NCI-H187 treated with DMSO at 0.1 percent for 48 hours (cell line): Measurements from ENCODE around the gene DNAH12.
"Not testable (repeated sequence)": the region's sequence is repeated elsewhere in the genome, so short reads cannot be mapped to it uniquely, and the experiment has no call there.

Experiments
- DNase-seq: peaks from one replicate; lab custom pipeline; 2025; lab: John Stamatoyannopoulos, UW

Gene DNAH12

DNA sequence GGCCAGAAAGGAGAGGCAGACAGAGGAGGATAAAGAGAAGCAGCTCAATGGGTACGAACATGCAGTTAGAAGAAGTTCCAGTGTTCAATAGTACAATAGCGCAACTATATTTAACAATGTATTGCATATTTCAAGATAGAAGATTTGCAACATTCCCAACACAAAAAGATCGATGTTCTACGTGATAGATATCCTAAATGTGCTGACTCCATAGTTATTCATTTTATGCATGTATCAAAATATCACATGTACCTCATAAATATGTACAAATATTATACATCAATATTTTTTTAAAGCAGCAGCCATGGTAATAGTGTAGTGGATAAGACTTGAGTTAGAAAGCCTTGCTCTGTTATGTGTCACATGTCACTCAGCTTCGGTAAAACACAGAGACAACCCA is 141.5 kb downstream of the DNAH12 start:
- no peak for DNase-seq

DNA sequence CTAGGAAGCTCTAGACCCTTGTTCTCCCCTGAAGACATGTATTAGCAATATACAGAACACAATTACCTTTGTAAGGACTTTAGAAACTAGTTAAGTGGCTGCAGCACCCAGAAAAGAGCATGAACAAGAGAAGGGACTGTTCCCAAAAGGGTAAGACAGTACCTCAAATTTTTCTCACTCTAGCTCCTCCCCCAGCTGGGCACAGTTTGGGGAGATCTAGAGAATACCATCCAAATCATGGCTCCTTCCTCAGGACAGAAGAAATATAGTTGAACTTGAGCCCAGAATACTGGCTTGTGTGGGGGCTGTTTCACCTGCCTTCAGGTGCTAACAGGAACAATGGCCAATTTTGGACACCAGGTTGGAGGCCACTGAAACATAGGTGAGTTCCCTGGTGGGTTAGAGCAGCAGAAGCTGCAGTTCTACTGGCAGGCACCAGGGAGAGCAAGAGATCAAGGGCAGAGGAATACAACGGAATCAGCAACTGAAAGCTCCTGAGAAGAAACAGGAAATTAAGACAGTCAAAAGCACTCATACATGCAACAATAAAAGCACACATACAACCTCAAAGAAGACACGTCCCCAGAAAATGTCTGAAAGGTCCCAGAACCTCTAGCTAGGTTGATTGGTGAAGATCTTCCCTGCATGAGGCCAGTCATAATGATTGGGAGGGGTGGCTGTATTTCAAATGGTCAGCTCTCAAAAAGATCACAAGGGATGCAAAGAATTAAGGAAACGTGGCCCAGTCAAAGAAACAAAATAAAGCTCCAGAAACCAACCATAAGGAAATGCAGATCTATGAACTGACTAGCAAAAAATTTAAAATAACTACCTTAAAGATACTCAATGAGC is 146.7 kb downstream of the DNAH12 start:
- no peak for DNase-seq

DNA sequence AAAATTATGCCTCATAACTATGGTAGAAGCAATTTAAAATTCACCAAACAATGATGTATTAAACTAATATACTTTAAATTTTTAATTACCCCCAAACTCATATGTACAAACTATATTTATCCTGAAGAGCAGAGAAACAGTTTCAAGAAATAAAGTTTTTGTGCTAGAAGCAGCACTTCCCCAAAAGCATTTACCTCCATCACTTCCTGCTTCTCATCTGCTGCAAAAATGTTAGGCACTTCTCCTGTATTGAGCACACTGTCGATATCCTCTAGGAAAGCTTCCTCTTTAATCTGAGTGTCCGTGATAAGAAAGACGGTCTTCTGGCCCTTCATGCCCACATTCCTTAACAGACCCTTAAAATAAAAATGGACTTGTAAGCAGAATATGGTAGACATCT is 150.2 kb downstream of the DNAH12 start:
- DNase-seq: no peak

DNA sequence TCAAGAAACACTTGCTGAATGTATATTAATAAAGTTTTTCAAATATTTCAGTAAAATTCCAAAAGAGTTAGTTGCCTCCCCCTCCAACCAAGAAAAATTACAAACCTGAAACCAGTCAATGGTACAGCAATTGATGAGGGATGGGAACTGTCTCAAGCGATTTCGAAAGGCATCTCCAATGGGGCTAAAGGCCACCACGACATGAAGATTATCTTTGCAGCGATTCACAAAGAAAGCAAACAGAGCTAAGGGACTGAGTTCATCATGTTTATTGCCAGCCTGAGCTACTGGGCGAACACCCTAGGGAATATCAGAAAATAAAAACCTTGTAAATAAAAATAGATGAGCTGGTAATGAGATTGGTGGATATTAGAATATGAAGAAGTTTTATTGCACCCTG is 152.4 kb downstream of the DNAH12 start:
- DNase-seq: no peak

DNA sequence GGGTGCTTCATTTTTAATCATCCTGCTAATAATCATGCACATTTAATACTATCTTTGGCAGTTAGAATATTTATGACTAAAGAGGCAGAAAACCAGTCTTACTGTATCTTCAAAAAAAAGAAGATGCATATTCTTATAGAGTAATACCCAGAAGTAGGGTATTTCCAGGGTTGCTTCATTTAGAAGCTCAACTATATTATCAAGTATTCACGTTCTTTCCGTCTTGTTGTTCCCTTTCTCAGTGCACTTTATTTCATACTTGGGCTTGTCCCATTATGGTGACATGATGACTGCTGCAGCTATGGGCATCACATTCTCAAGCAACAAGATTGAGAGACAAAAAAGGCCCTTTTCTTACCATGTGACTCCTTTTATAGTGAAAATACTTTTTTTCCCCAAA is 154.9 kb downstream of the DNAH12 start:
- no peak for DNase-seq

DNA sequence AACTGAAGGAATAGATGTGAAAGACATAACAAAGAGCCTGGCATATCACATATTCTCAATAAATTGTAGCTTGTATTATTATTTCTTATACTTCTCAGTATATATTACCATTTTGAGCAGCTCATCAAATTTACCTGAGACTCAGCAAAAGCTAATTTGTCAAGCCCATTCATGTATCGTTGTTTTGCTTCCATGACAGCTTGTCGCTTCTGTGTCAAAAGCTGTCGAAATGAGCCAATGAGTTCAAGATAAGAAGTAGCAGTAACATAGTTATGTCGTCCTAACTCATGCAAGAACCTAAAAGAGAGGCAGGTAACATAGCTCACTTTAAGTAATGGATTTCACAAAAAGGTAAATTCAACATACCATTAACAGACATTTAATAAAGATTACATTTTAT is 157.8 kb downstream of the DNAH12 start:
- DNase-seq: no peak

DNA sequence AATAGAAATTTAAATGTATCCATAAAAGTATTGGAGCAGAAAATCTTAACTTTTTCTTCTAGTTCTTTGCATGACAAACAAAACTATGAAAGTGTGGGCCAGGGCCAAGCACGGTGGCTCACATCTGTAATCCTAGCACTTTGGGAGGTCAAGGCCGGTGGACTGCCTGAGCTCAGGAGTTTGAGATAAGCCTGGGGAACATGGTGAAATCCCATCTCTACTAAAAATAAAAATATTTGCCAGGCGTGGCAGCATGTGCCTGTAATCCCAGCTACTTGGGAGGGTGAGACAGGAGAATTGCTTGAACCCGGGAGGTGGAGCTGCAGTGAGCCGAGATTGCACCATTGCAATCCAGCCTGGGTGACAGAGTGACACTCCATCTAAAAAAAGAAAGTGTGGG is 158.6 kb downstream of the DNAH12 start:
- no peak for DNase-seq

DNA sequence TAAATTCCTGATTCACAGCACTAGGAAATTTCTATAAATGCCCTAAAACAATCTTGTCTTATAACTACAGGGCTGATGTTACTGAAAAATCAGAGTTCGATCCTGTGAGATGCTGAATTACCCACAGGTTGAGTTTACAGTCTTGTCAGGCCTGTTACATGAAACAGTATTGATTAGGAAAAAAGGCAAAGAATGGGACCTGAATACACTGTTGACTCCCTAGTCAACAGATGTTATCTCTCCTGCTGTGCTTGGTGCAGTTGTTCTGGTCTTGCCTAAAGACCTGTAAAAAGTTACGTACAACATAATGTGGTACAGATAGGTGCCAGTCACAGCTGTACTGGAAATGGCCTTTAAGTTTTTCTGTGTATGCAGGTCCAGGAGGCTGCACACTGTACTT is 160.3 kb downstream of the DNAH12 start:
- no peak for DNase-seq

DNA sequence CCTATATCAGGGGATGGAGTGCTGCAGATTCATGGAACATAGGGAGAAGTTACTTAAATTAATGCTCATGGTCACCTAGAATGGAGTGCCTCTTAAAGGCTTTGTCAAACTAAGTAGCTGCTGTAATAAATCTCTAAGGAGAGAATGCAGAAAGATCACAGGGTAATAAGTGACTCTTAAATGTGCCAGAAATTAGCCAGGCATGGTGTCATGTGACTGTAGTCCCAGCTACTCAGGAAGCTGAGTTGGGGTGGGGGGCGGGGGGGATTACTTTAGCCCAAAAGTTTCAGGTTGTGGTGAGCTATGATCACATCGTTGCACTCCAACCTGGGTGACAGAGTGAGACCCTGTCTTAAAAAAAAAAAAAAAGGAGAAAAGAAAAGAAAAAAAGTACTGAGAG is 160.7 kb downstream of the DNAH12 start:
- DNase-seq: no peak

DNA sequence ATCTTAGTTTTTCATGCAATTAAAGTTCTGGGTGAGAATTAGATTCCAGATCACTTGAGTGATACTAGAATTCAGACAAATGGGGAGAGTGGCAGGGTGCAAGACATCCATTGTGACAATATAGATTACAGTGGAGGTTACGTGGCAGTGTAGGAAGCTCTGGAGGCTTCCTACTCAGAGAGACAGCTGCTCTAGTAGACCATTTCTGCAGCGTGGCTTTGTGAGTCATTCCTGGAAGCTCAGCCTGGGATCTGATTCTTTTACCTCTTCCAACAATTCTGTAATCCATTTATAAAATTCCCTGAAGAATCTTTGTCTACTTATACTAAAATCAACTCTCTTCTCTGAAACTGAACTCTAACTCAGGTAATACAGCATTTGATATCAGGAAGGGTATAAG is 161.2 kb downstream of the DNAH12 start:
- DNase-seq: no peak

DNA sequence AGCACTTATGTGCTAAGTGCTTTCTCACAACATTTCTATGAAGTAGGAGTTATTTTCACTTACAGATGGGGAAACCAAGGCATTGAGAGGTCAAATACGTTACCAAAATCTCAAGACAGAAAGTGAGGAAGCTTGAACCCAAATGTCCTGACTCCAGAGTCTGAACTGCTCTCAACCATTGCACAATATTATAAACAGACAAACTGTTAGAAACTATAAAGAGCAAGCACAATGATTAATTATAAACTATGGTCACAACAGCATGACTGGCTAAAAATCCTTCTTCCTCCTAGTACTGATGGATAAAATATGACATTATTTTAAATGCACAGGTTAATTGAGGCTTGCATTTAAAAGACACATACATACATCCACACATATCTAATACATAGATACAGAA is 173.8 kb downstream of the DNAH12 start:
- no peak for DNase-seq

DNA sequence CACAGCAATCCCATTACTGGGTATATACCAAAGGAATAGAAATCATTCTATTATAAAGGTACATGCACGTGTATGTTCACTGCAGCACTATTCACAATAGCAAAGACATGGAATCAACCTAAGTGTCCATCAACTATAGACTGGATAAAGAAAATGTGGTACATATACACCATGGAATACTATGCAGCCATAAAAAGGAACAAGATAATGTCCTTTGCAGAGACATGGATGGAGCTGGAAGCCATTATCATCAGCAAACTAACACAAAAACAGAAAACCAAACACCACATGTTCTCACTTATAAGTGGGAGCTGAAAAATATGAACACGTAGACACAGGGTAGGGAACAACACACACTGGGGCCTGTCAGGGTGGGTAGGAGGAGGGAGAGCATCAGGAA is 179.1 kb downstream of the DNAH12 start:
- not testable (repeated sequence) for DNase-seq

DNA sequence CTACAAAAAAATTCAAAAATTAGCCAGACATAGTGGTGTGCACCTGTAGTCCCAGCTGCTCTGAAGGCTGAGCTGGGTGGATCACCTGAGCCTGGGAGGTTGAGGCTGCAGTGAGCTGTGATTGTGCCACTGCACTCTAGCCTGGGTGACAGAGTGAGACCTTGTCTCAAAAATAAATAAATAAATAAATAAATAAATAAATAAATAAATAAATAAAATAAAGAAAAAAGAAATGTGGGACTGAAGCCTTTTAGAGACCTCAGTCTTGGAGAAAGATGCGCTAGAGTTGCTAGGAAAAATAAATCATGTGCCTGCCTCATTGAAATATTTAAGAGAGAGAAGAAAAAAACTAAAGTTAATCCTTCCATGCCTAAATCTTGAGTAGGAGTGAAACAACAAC is 187.9 kb downstream of the DNAH12 start:
- DNase-seq: not testable (repeated sequence)

DNA sequence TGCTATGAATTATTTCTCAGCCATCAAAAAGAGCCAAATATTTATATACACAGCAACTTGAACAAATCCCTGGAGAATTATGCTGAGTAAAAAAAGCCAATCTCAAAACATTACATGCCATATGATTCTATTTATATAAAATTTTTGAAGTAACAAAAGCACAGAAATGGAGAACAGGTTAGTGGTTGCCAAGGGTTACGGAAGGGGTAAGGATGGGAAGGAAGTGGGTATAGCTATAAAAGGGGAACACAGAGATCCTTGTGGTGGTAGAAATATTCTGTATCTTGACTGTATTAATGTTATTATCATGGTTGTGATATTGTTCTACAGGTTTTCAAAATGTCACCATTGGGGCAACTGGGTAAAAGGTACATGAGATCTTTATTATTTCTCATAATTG is 189.4 kb downstream of the DNAH12 start:
- DNase-seq: no peak

DNA sequence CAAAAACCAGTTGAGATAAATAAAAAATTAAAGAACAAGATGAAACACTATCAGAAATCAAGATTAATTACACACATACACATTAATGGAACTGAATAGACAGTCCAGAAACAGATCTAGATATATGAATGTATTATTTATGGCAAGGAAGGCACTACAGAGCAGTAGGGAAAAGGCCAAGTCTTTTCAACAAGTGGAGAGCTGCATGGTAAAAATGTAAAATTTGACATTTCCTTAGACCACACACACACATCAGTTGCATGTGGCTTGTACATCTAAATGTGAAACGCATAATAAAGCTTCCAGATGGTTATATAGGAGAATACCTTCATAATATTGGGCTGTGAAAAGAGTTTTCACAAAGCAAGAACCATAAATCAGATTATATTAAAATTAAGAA is 193.9 kb downstream of the DNAH12 start:
- DNase-seq: no peak

DNA sequence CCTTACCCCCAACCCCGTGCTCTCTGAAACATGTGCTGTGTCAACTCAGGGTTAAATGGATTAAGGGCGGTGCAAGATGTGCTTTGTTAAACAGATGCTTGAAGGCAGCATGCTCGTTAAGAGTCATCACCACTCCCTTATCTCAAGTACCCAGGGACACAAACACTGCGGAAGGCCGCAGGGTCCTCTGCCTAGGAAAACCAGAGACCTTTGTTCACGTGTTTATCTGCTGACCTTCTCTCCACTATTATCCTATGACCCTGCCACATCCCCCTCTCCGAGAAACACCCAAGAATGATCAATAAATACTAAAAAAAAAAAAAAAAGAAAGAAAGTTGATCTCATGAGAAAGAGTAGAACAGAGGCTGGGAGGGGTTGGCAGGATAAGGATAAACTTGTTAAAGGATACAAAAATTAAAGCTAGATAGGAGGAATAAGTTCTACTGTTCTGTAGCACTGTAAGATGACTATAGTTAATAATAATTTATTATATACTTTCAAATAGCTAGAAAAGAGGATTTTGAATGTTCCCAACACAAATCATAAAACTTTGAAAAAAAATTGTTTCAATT is 205.0 kb downstream of the DNAH12 start:
- DNase-seq: not testable (repeated sequence)

DNA sequence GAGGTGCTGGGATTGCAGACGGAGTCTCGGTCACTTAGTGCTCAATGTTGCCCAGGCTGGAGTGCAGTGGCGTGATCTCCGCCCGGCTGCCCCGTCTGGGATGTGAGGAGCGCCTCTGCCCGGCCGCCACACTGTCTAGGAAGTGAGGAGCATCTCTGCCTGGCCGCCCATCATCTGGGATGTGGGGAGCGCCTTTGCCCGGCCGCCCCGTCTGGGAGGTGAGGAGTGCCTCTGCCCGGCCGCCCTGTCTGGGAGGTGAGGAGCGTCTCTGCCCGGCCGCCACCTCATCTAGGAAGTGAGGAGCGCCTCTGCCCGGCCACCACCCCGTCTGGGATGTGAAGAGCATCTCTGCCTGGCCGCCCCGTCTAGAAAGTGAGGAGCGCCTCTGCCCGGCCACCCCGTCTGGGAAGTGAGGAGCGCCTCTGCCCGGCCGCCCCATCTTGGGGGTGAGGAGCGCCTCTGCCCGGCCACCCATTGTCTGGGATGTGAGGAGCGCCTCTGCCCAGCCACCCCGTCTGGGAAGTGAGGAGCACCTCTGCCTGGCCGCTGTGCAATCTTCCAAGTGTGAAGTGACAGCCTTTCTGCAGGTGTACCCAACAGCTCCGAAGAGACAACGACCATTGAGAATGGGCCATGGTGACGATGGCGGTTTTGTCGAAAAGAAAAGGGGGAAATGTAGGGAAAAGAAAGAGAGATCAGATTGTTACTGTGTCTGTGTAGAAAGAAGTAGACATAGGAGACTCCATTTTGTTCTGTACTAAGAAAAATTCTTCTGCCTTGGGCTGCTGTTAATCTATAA is 205.7 kb downstream of the DNAH12 start:
- DNase-seq: not testable (repeated sequence)

DNA sequence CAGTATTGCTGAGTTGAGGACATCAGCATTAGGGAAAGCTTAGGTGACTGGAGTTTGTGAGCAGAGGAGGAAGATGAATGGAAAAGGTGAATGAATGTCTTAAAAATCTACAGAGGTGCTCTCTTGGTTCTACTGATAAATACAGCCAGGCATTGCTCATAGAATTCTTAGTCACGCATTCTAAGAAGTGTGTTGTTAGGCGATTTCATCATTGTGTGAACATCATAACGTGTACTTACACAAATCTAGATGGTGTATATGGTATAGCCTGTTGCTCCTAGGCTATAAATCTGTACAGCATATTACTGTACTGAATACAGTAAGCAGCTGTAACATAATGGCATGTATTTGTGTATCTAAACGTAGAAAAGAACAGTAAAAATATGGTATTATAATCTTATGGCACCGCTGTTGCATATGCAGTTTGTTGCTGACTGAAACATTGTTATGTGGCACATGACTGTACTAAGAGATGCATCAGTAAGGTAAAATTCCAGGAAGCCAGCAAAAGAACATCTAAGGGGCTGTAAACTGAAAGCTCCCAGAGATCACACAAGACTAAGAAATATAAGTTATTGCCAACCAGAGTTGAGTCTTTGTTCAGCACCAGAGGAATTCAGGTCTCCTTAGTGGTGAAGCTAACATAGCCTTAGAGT is 208.7 kb downstream of the DNAH12 start:
- DNase-seq: no peak

DNA sequence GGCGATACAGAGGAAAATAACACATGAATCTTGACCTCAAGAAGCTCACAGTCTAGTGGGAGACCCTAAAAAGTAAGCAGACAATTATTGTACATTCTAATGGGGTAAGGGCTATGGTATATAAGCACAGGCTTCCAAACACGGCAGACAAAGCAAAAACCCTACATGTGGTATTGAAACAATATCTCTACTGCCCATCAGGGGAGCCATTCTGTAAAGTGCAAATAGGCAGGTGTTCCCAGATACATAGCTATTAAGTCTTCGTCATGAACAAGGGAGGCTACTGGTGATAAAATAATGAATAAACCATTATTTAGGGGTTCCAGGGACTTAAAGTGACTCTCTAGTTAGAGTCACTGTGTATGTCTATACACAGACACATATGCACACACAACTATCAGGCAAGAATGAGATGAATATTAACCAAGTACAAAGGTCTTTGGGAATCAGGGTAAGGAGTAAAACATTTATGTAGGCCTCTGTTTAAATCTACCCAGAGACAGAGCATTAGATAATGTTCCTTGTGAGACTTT is 213.0 kb downstream of the DNAH12 start:
- DNase-seq: no peak

DNA sequence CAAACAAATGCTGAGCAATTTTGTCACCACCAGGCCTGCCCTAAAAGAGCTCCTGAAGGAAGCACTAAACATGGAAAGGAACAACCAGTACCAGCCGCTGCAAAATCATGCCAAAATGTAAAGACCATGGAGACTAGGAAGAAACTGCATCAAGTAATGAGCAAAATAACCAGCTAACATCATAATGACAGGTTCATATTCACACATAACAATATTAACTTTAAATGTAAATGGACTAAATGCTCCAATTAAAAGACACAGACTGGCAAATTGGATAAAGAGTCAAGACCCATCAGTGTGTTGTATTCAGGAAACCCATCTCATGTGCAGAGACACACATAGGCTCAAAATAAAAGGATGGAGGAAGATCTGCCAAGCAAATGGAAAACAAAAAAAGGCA is 217.6 kb downstream of the DNAH12 start:
- DNase-seq: not testable (repeated sequence)

DNA sequence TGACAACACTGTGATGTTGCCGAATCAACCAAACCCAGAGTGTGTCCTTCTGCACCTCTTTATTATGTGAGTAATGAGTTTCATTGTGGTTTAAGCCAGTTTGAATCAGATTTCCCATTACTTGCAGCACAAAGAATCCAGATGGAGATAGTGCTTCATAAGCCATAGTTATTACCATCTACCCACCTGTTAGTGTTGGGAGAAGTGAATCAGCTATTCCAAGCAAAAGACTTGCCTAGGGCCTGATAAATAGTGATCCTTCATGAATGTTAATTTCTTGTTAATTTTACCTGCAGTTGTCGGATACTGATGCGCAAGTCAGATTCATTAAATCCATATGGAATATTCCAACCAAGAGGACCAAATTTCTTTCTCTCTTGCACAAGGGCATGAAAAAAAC is 229.9 kb downstream of the DNAH12 start:
- DNase-seq: no peak

DNA sequence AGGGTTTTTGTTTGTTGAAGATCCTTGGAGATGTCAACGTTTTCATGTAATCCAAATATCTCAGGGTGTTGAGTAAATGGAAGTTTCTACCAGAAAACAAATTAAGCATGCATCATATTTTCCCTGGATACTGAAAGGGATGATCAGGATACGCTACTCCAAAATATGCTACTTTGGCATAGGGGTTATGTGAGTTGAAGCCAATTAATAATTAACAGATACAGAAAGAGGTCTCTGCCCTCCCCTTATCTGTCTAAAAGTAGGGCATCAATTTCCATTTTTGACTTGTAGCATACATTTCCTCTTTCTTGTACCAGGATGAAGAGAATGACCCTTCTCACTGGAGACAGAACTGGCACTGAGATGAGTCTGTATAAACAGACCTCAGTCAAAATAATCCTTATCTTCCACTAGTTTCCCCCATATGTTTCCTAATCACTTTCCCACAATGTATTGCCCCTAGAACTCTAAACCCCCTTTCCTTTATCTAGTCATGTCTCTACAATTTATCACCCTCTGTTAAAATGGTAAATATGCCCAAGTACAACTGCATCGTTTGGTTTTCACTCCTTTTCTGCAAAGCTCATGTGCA is 234.3 kb downstream of the DNAH12 start:
- no peak for DNase-seq
